ENCODE measurements around the gene GATAD2A. TPM values are rescaled to one million over a fixed set of nuclear protein-coding genes. Genes with fewer than 3 reads are reported as not detected.

GATAD2A gene
- total RNA-seq, 4 donors from 2014 or later: 17.7 to 51.4 (median 40.1) TPM

- Histone ChIP-seq H3K4me3 (no peak overlapping the region), H3K36me3 (peaks cover 0 to 26% of the 10 kb centered on the region in 2 donors), H3K27ac (no peak overlapping the region), H3K9me3 (no peaks in the 10 kb centered on the region), H3K4me1 (peaks cover 14 to 18% of the 10 kb centered on the region in 2 donors), H3K27me3 (no peaks in the 10 kb centered on the region)
- TF ChIP-seq, protein P1, sequence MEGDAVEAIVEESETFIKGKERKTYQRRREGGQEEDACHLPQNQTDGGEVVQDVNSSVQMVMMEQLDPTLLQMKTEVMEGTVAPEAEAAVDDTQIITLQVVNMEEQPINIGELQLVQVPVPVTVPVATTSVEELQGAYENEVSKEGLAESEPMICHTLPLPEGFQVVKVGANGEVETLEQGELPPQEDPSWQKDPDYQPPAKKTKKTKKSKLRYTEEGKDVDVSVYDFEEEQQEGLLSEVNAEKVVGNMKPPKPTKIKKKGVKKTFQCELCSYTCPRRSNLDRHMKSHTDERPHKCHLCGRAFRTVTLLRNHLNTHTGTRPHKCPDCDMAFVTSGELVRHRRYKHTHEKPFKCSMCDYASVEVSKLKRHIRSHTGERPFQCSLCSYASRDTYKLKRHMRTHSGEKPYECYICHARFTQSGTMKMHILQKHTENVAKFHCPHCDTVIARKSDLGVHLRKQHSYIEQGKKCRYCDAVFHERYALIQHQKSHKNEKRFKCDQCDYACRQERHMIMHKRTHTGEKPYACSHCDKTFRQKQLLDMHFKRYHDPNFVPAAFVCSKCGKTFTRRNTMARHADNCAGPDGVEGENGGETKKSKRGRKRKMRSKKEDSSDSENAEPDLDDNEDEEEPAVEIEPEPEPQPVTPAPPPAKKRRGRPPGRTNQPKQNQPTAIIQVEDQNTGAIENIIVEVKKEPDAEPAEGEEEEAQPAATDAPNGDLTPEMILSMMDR (IDR thresholded peaks at IDR 0.05 in 4 of 5, conservative IDR thresholded peaks at IDR 0.05 in 1 of 5): no peak
- no peak for TF ChIP-seq POLR2A (IDR thresholded peaks at IDR 0.05)
- DNase-seq: no peak
- intact Hi-C loops (cut with DNase I; ENCODE audit: low total_unique reads) (no loop called here), in situ Hi-C loops (cut with MboI; ENCODE audit: low sequenced_read_pairs in 4 of 4) (loop anchor here in 1 of 4 donors (10.0 kb wide), 1 partner anchor 122 kb away; the partner anchor contains the start of gene GMIP)
- no peak for ATAC-seq
Observed at GRCh38 chr19:19523177-19523576, 117.7 kb downstream of the GATAD2A start.

DNA sequence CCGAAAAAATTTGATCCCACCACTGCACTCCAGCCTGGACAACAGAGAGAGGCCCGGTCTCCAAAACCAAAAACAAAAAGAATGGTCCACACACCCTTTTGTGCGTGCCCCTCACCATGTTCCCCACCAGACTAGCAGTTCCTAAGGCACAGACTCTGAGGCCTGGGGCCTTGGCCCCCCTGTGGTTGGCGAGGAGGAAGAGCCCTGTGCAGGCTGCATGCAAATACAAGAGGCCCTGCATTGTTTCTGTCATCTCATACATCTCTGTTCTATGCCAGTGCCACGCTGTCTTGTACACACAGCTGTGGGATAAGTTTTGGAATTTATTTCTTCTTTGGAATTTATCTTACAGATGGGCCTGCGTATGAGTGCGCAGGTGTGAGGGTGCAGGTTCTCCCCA lies 118.6 kb downstream of the GATAD2A start:
- intact Hi-C loops (cut with DNase I; ENCODE audit: low total_unique reads) (no loop called here), in situ Hi-C loops (cut with MboI; ENCODE audit: low sequenced_read_pairs in 4 of 4) (loop anchor here in 1 of 4 donors (10.0 kb wide), 1 partner anchor 121 kb away; the partner anchor contains the start of gene GMIP)
- no peak for TF ChIP-seq POLR2A (IDR thresholded peaks at IDR 0.05)
- TF ChIP-seq, protein P1 (IDR thresholded peaks at IDR 0.05 in 4 of 5, conservative IDR thresholded peaks at IDR 0.05 in 1 of 5): no peak
- Histone ChIP-seq H3K4me1 (peaks cover 13 to 17% of the 10 kb centered on the region in 2 donors), H3K9me3 (no peaks in the 10 kb centered on the region), H3K4me3 (no peak overlapping the region), H3K36me3 (peaks cover 0 to 28% of the 10 kb centered on the region in 2 donors), H3K27me3 (no peaks in the 10 kb centered on the region), H3K27ac (no peak overlapping the region)
- no peak for DNase-seq
- ATAC-seq: no peak

DNA sequence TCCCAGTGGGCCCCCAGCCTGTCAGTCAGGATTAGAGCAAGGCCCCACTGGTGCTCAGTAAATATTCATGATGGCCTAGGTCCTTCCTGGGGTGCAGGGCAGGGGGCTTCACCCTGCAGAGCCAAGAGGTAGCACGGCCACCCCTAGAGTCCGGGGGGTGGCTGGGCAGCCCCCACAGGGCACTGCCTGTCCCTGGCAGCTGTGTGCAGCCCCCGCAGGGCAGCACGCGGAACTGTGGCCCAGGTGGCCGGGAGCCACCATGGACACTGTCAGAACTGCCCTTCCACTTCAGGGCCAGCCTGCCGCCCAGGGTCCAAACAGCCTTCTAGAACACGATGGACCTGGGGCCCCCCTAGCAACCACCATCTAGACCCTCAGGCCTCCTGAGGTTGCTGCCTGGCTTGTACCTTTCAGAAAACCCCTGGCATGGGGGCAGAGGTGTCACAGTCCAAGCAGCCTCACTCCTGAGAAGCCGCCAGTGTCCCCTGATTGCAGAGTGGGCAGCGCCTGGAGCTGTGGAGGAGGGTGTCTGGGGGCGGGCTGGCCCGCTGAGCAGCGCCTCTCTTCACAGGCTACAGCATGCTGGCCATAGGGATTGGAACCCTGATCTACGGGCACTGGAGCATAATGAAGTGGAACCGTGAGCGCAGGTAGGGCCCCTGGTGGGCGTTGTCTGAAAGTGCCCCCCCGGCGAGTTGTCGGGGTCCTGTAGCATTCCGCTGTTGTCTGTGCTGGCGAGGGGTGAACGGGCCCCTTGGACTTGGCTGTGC lies 120.3 kb downstream of the GATAD2A start:
- H3K4me3 ChIP-seq: no peak overlapping the region
- peaks cover 0 to 21% of the 10 kb centered on the region in 2 donors for H3K36me3 ChIP-seq
- H3K27me3 ChIP-seq: no peaks in the 10 kb centered on the region
- intact Hi-C loops (cut with DNase I; ENCODE audit: low total_unique reads): no loop called here
- peaks cover 9 to 13% of the 10 kb centered on the region in 2 donors for H3K4me1 ChIP-seq
- in situ Hi-C loops (cut with MboI; ENCODE audit: low sequenced_read_pairs in 4 of 4): loop anchor here in 3 of 4 donors (10.0 to 25.0 kb wide), 3 partner anchors 119 to 437 kb away; partner anchors contain the start of gene GMIP (in 1 of the 3)
- H3K27ac ChIP-seq: no peak overlapping the region
- no peak for TF ChIP-seq POLR2A (IDR thresholded peaks at IDR 0.05)
- TF ChIP-seq, protein P1 (IDR thresholded peaks at IDR 0.05 in 4 of 5, conservative IDR thresholded peaks at IDR 0.05 in 1 of 5): no peak
- no peak for ATAC-seq
- no peaks in the 10 kb centered on the region for H3K9me3 ChIP-seq
- no peak for DNase-seq

- in situ Hi-C loops (cut with MboI; ENCODE audit: low sequenced_read_pairs in 4 of 4): loop anchor here in 3 of 4 donors (10.0 to 25.0 kb wide), 3 partner anchors 118 to 436 kb away; partner anchors contain the start of gene GMIP (in 1 of the 3)
- Histone ChIP-seq H3K27ac (no peak overlapping the region), H3K4me3 (no peak overlapping the region), H3K4me1 (peaks cover 9 to 13% of the 10 kb centered on the region in 2 donors), H3K36me3 (peaks cover 0 to 21% of the 10 kb centered on the region in 2 donors), H3K27me3 (no peaks in the 10 kb centered on the region), H3K9me3 (no peaks in the 10 kb centered on the region)
- ATAC-seq (no peak), DNase-seq (no peak)
- intact Hi-C loops (cut with DNase I; ENCODE audit: low total_unique reads): no loop called here
- no peak for TF ChIP-seq POLR2A (IDR thresholded peaks at IDR 0.05)
- TF ChIP-seq, protein P1 (IDR thresholded peaks at IDR 0.05 in 4 of 5, conservative IDR thresholded peaks at IDR 0.05 in 1 of 5): no peak
Observed at GRCh38 chr19:19526581-19527370, 121.3 kb downstream of the GATAD2A start.
